ENCODE results near the gene PITPNC1. TPM values are rescaled to one million over a fixed set of nuclear protein-coding genes. Genes with fewer than 3 reads are reported as not detected.
"Not testable (repeated sequence)": the region's sequence is repeated elsewhere in the genome, so short reads cannot be mapped to it uniquely, and the experiment has no call there.

PITPNC1 gene
- total RNA-seq, 1 experiment from 2014 or later = 35.5 TPM

DNA sequence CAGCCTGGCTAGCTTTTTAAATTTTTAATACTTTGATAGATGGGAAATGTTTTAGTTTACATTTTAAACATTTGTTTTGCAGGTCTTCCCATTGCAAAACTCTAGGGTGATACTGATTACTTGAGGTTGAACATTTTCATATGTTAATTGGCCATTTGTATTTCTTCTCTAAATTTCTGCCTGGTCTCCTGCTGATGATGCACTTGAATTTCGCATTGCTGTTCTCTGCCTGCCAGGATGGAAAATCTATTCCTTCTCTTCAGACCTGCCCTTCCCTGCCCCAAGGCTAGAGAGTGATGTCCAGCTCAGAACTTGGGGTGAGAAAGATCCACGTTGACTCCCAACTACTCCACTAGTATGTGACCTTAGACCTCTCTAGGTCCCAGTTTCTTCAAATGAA, 134.7 kb downstream of the PITPNC1 start:
- intact Hi-C loops (cut with micrococcal nuclease; ENCODE audit: unreplicated experiment) = no loop called here
- POLR2A ChIA-PET (ENCODE audit: low non-redundant PET) = no interaction called here
- TF ChIP-seq EZH2 (IDR thresholded peaks at IDR 0.05; ENCODE audit: borderline replicate concordance, low read depth, low read length, poor library complexity, severe bottlenecking) = no peak
- TF ChIP-seq, protein P1, sequence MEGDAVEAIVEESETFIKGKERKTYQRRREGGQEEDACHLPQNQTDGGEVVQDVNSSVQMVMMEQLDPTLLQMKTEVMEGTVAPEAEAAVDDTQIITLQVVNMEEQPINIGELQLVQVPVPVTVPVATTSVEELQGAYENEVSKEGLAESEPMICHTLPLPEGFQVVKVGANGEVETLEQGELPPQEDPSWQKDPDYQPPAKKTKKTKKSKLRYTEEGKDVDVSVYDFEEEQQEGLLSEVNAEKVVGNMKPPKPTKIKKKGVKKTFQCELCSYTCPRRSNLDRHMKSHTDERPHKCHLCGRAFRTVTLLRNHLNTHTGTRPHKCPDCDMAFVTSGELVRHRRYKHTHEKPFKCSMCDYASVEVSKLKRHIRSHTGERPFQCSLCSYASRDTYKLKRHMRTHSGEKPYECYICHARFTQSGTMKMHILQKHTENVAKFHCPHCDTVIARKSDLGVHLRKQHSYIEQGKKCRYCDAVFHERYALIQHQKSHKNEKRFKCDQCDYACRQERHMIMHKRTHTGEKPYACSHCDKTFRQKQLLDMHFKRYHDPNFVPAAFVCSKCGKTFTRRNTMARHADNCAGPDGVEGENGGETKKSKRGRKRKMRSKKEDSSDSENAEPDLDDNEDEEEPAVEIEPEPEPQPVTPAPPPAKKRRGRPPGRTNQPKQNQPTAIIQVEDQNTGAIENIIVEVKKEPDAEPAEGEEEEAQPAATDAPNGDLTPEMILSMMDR (conservative IDR thresholded peaks at IDR 0.05; ENCODE audit: low read depth, low read length) = no peak

DNA sequence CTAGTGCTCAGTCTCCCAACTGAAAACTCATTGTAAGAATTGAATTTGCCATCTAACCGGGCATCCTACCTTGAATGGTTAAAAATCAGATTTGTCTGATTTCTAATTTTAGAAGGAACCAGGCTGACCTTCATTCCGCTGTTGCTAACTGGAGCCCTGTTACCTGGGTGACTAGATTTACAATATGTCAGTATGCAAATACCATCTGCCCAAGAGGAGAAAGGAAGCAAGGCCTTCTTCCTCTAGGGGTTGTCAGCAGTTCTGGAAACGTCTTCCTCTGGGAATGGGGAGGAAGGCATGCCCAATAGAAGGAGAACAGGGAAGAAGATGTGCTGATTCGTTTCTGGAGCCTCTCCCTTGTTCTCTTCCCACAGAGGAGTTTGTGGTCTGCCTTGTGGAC, 137.9 kb downstream of the PITPNC1 start:
- ChIA-PET POLR2A (ENCODE audit: low non-redundant PET) (no interaction called here), CTCF (no interaction called here)
- no peak for TF ChIP-seq EZH2 (IDR thresholded peaks at IDR 0.05; ENCODE audit: borderline replicate concordance, low read depth, low read length, poor library complexity, severe bottlenecking)
- TF ChIP-seq, protein P1 (conservative IDR thresholded peaks at IDR 0.05; ENCODE audit: low read depth, low read length) = no peak
- BruUV-seq (replicated peaks) = no TSS peak
- no peak overlapping the region for H3K4me3 ChIP-seq (ENCODE audit: low read depth, low read length, poor library complexity, severe bottlenecking)
- DNase-seq (ENCODE audit: low spot score) = no peak
- H3K27me3 ChIP-seq (replicated peaks; ENCODE audit: insufficient read depth, low read depth, low read length, poor library complexity) = no peaks in the 10 kb centered on the region
- intact Hi-C loops (cut with micrococcal nuclease; ENCODE audit: unreplicated experiment) = no loop called here
- no peaks in the 10 kb centered on the region for H3K9me3 ChIP-seq (ENCODE audit: low read depth, low read length, poor library complexity, severe bottlenecking)
- no peaks in the 10 kb centered on the region for H3K36me3 ChIP-seq (ENCODE audit: insufficient read depth, low read length, poor library complexity, severe bottlenecking)
- H3K4me1 ChIP-seq (ENCODE audit: insufficient read depth, low read length, poor library complexity, severe bottlenecking) = no peaks in the 10 kb centered on the region
- no peak overlapping the region for H3K27ac ChIP-seq (ENCODE audit: low read depth, low read length, poor library complexity, severe bottlenecking)

More for the DNA sequence above, 134.7 kb downstream of the PITPNC1 start:
- CTCF ChIA-PET = no interaction called here
- H3K27me3 ChIP-seq (replicated peaks; ENCODE audit: insufficient read depth, low read depth, low read length, poor library complexity) = no peaks in the 10 kb centered on the region
- H3K27ac ChIP-seq (ENCODE audit: low read depth, low read length, poor library complexity, severe bottlenecking) = no peak overlapping the region
- H3K36me3 ChIP-seq (ENCODE audit: insufficient read depth, low read length, poor library complexity, severe bottlenecking) = no peaks in the 10 kb centered on the region
- DNase-seq (ENCODE audit: low spot score) = no peak
- H3K9me3 ChIP-seq (ENCODE audit: low read depth, low read length, poor library complexity, severe bottlenecking) = peaks cover 12% of the 10 kb centered on the region
- no TSS peak for BruUV-seq (replicated peaks)
- no peak overlapping the region for H3K4me3 ChIP-seq (ENCODE audit: low read depth, low read length, poor library complexity, severe bottlenecking)
- no peaks in the 10 kb centered on the region for H3K4me1 ChIP-seq (ENCODE audit: insufficient read depth, low read length, poor library complexity, severe bottlenecking)

- intact Hi-C loops (cut with micrococcal nuclease; ENCODE audit: unreplicated experiment) = no loop called here
- POLR2A ChIA-PET (ENCODE audit: low non-redundant PET) = no interaction called here
- no peak overlapping the region for H3K27ac ChIP-seq (ENCODE audit: low read depth, low read length, poor library complexity, severe bottlenecking)
- H3K4me1 ChIP-seq (ENCODE audit: insufficient read depth, low read length, poor library complexity, severe bottlenecking) = no peaks in the 10 kb centered on the region
- no TSS peak for BruUV-seq (replicated peaks)
- CTCF ChIA-PET = no interaction called here
- DNase-seq (ENCODE audit: low spot score) = no peak
- H3K4me3 ChIP-seq (ENCODE audit: low read depth, low read length, poor library complexity, severe bottlenecking) = no peak overlapping the region
- no peaks in the 10 kb centered on the region for H3K27me3 ChIP-seq (replicated peaks; ENCODE audit: insufficient read depth, low read depth, low read length, poor library complexity)
- no peaks in the 10 kb centered on the region for H3K36me3 ChIP-seq (ENCODE audit: insufficient read depth, low read length, poor library complexity, severe bottlenecking)
- no peaks in the 10 kb centered on the region for H3K9me3 ChIP-seq (ENCODE audit: low read depth, low read length, poor library complexity, severe bottlenecking)
- TF ChIP-seq EZH2 (IDR thresholded peaks at IDR 0.05; ENCODE audit: borderline replicate concordance, low read depth, low read length, poor library complexity, severe bottlenecking) = no peak
- TF ChIP-seq, protein P1 (conservative IDR thresholded peaks at IDR 0.05; ENCODE audit: low read depth, low read length) = no peak
Observed at GRCh38 chr17:67515490-67516083, 138.5 kb downstream of the PITPNC1 start.

GRCh38 chr17:67516571-67516970, 139.5 kb downstream of the PITPNC1 start:
- H3K4me1 ChIP-seq (ENCODE audit: insufficient read depth, low read length, poor library complexity, severe bottlenecking); H3K4me3 ChIP-seq (ENCODE audit: low read depth, low read length, poor library complexity, severe bottlenecking); H3K36me3 ChIP-seq (ENCODE audit: insufficient read depth, low read length, poor library complexity, severe bottlenecking); H3K9me3 ChIP-seq (ENCODE audit: low read depth, low read length, poor library complexity, severe bottlenecking); POLR2A ChIA-PET (ENCODE audit: low non-redundant PET); DNase-seq (ENCODE audit: low spot score); CTCF ChIA-PET; intact Hi-C loops (cut with micrococcal nuclease; ENCODE audit: unreplicated experiment); BruUV-seq (replicated peaks); H3K27me3 ChIP-seq (replicated peaks; ENCODE audit: insufficient read depth, low read depth, low read length, poor library complexity); H3K27ac ChIP-seq (ENCODE audit: low read depth, low read length, poor library complexity, severe bottlenecking): not testable (repeated sequence)

Data from A673 (cell line).